GM12892 (cell line): ENCODE measurements around the gene PNPLA8.

Experiments
- POLR2A ChIP-seq: IDR thresholded peaks from 2 replicates; pipeline ENCODE4 v1.6.1; 2011; ENCODE audit warnings: low read depth, low read length, control low read depth
- POLR2AphosphoS5 ChIP-seq: IDR thresholded peaks from 2 replicates; pipeline ENCODE4 v1.6.1; 2011; ENCODE audit warnings: low read depth, low read length, control low read depth

- TF ChIP-seq POLR2A (no peak), POLR2AphosphoS5 (no peak)
Measured at GRCh38 chr7:108492742-108493141, 33.2 kb downstream of the PNPLA8 start.
